ENCODE data around the gene MEAF6.

The MEAF6 gene

GRCh38 chr1:37519613-37520012 lies 5.0 kb upstream of the MEAF6 start:
- TF ChIP-seq REST (IDR thresholded peaks at IDR 0.05; ENCODE audit: insufficient read depth in 1 of 2, low read depth in 2 of 2, low read length in 2 of 2) = no peak
- no peak for TF ChIP-seq POLR2AphosphoS5 (IDR thresholded peaks at IDR 0.05; ENCODE audit: low read depth, low read length)
- TF ChIP-seq FOXP2 (optimal IDR thresholded peaks at IDR 0.05; ENCODE audit: borderline replicate concordance, extremely low read depth, extremely low read length, insufficient read depth) = no peak
- TF ChIP-seq TAF1 (IDR thresholded peaks at IDR 0.05; ENCODE audit: borderline replicate concordance, insufficient read depth, low read length) = no peak
- no peak for TF ChIP-seq SIN3A (IDR thresholded peaks at IDR 0.05; ENCODE audit: borderline replicate concordance, insufficient read depth, low read length)

DNA sequence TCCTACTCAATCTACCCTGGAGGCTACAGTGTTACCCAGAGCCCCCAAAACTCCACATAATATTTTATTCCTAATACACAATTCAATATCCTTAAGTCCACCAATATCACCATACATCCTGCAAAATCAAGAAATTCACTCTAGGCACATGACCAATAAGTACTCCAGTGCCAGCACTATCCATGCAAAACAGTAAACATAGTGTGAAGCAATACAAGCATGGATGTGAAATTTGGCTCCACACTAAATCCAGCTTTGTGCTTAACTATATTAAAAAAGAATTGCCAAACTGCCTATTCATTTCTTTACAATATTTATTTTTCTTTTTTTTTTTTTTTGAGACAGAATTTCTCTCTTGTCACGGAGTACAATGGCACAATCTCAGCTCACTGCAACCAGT lies 3.0 kb upstream of the MEAF6 start:
- no peak for TF ChIP-seq POLR2AphosphoS5 (IDR thresholded peaks at IDR 0.05; ENCODE audit: low read depth, low read length)
- TF ChIP-seq FOXP2 (optimal IDR thresholded peaks at IDR 0.05; ENCODE audit: borderline replicate concordance, extremely low read depth, extremely low read length, insufficient read depth) = no peak
- TF ChIP-seq REST (IDR thresholded peaks at IDR 0.05; ENCODE audit: insufficient read depth in 1 of 2, low read depth in 2 of 2, low read length in 2 of 2) = no peak
- TF ChIP-seq TAF1 (IDR thresholded peaks at IDR 0.05; ENCODE audit: borderline replicate concordance, insufficient read depth, low read length) = no peak
- TF ChIP-seq SIN3A (IDR thresholded peaks at IDR 0.05; ENCODE audit: borderline replicate concordance, insufficient read depth, low read length) = no peak

GRCh38 chr1:37515185-37516034 lies 844 bp upstream of the MEAF6 start:
- TF ChIP-seq REST (IDR thresholded peaks at IDR 0.05; ENCODE audit: insufficient read depth in 1 of 2, low read depth in 2 of 2, low read length in 2 of 2) (no peak), FOXP2 (optimal IDR thresholded peaks at IDR 0.05; ENCODE audit: borderline replicate concordance, extremely low read depth, extremely low read length, insufficient read depth) (no peak), SIN3A (IDR thresholded peaks at IDR 0.05; ENCODE audit: borderline replicate concordance, insufficient read depth, low read length) (no peak), TAF1 (IDR thresholded peaks at IDR 0.05; ENCODE audit: borderline replicate concordance, insufficient read depth, low read length) (no peak), POLR2AphosphoS5 (IDR thresholded peaks at IDR 0.05; ENCODE audit: low read depth, low read length) (no peak)

DNA sequence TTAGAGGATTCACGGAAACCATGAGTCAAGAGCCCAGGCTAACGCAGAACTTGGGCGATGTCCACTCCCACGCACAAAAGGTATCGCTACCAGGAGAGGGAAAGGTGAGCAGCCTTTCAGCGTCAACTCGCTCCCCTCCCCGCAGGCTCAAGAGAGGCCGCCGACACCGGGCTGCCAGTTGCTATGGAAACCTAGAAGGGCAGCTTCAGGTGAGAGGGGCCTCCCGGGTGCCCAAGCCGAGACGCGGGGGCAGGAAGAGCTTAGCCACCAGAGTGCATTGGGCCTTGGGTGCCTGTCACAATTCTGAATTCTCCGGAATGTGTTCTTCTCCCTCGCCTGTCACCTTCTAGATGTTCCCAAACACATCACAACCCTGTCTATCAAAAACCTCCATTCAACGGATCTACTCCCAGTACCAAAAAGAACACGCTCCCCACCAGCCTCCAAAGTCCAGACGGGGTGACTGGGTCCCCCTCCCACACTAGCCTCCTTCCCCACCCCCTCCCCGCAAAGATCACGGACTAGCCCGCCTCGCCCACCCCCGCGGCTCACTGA lies 694 bp downstream of the MEAF6 start:
- TF ChIP-seq SIN3A (IDR thresholded peaks at IDR 0.05; ENCODE audit: borderline replicate concordance, insufficient read depth, low read length) (no peak), FOXP2 (optimal IDR thresholded peaks at IDR 0.05; ENCODE audit: borderline replicate concordance, extremely low read depth, extremely low read length, insufficient read depth) (no peak), REST (IDR thresholded peaks at IDR 0.05; ENCODE audit: insufficient read depth in 1 of 2, low read depth in 2 of 2, low read length in 2 of 2) (no peak)

Measured in PFSK-1 (cell line).